ENCODE data around the gene ADRA2C.

Gene ADRA2C

GRCh38 chr4:3733195-3733594 lies 33.0 kb upstream of the ADRA2C start:
- no peak for DNase-seq (ENCODE audit: low read depth, low spot score)

- DNase-seq (ENCODE audit: low read depth, low spot score) = no peak
These were observed 31.0 kb upstream of the ADRA2C start for GRCh38 chr4:3735196-3735595.

- DNase-seq (ENCODE audit: low read depth, low spot score) = no peak
These were observed 29.9 kb upstream of the ADRA2C start for GRCh38 chr4:3736290-3736689.

- DNase-seq (ENCODE audit: low read depth, low spot score) = no peak
These were observed 29.4 kb upstream of the ADRA2C start for GRCh38 chr4:3736806-3737205.

GRCh38 chr4:3739577-3739976 lies 26.6 kb upstream of the ADRA2C start:
- no peak for DNase-seq (ENCODE audit: low read depth, low spot score)

GRCh38 chr4:3740256-3740655 lies 25.9 kb upstream of the ADRA2C start:
- no peak for DNase-seq (ENCODE audit: low read depth, low spot score)

- DNase-seq (ENCODE audit: low read depth, low spot score) = no peak
These were observed 24.8 kb upstream of the ADRA2C start for GRCh38 chr4:3741217-3742011.

GRCh38 chr4:3742610-3743009 lies 23.6 kb upstream of the ADRA2C start:
- DNase-seq (ENCODE audit: low read depth, low spot score) = no peak

- no peak for DNase-seq (ENCODE audit: low read depth, low spot score)
These were observed 22.0 kb upstream of the ADRA2C start for GRCh38 chr4:3744232-3744631.

GRCh38 chr4:3744901-3745300 lies 21.3 kb upstream of the ADRA2C start:
- no peak for DNase-seq (ENCODE audit: low read depth, low spot score)

GRCh38 chr4:3745886-3746656 lies 20.1 kb upstream of the ADRA2C start:
- no peak for DNase-seq (ENCODE audit: low read depth, low spot score)

GRCh38 chr4:3746701-3747580 lies 19.2 kb upstream of the ADRA2C start:
- DNase-seq (ENCODE audit: low read depth, low spot score) = no peak

- DNase-seq (ENCODE audit: low read depth, low spot score) = no peak
These were observed 18.6 kb upstream of the ADRA2C start for GRCh38 chr4:3747581-3747904.

- no peak for DNase-seq (ENCODE audit: low read depth, low spot score)
These were observed 17.9 kb upstream of the ADRA2C start for GRCh38 chr4:3748136-3748898.

GRCh38 chr4:3749081-3749480 lies 17.1 kb upstream of the ADRA2C start:
- no peak for DNase-seq (ENCODE audit: low read depth, low spot score)

GRCh38 chr4:3750334-3750733 lies 15.9 kb upstream of the ADRA2C start:
- no peak for DNase-seq (ENCODE audit: low read depth, low spot score)

GRCh38 chr4:3752022-3752421 lies 14.2 kb upstream of the ADRA2C start:
- no peak for DNase-seq (ENCODE audit: low read depth, low spot score)

- DNase-seq (ENCODE audit: low read depth, low spot score) = no peak
These were observed 12.3 kb upstream of the ADRA2C start for GRCh38 chr4:3753726-3754412.

- DNase-seq (ENCODE audit: low read depth, low spot score) = no peak
These were observed 9.7 kb upstream of the ADRA2C start for GRCh38 chr4:3756343-3757059.

GRCh38 chr4:3759236-3759635 lies 6.9 kb upstream of the ADRA2C start:
- DNase-seq (ENCODE audit: low read depth, low spot score) = no peak

Data from activated CD4-positive, CD25-positive, alpha-beta regulatory T cell treated with anti-CD3 and anti-CD28 coated beads, Interleukin-2, amount 50 U/mL, for 16 hours (primary cell).